Measurements from ENCODE around the gene DGKZ. TPM values are rescaled to one million over a fixed set of nuclear protein-coding genes. Genes with fewer than 3 reads are reported as not detected.
A peak's percentile ranks its signal among the peaks of the same experiment; 100 is the strongest.

The DGKZ gene
- total and polyA plus RNA-seq, 4 donors: 4.6 to 24.3 (median 14.4) TPM

DNA sequence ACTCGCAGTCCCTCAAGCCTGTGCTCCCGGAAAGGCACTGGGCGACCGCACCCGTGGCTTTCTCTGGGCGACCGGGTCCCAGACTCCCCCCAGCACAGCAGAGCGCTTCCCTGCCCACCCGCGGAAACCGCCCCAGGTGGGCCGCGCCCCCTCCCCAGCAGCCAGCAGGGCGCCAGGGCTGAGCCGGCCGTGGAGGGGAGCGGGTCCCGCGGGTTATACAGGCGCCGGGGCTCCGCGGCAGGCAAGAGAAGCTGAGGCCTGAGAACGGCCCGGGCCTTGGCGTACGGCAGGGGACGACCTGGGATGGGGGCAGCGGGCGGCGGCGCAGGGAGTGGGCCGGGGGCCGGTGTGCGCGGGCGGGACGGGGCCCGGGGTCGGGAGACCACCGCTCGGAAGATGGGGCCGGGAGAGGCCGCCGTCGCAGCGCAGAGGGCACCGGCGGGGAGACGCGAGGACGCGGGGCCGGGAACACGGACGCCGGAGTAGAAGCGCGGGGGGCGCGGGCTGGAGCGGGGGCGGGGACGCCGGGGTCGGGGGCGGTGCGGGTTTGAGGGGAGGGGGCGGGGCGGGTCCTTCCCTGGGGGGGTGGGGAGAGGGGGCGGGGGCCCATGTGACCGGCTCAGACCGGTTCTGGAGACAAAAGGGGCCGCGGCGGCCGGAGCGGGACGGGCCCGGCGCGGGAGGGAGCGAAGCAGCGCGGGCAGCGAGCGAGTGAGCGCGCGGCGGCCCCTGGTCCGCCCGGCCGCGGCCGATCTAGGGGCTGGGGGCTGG lies 34.0 kb downstream of the DGKZ start, which contains the start of gene MDK:
MDK (plus strand) TSS at position 622 of the 771 bp plus-strand sequence. CDS start 389 bp downstream, outside the sequence.
- Histone ChIP-seq H3K27me3 (ENCODE audit: control insufficient read depth in 4 of 4, insufficient read depth in 4 of 4, low read length in 3 of 4) (no peaks in the 10 kb centered on the region), H3K27ac (ENCODE audit: low read depth in 1 of 2, low read length in 2 of 2) (peak within 1 kb of the TSS in 1 of 2 donors; percentile 63), H3K9me3 (ENCODE audit: control insufficient read depth in 4 of 4, low read length in 3 of 4) (no peaks in the 10 kb centered on the region), H3K4me1 (ENCODE audit: control insufficient read depth in 4 of 4, insufficient read depth in 4 of 4, low read length in 3 of 4) (peaks cover 4 to 13% (median 6%) of the 10 kb centered on the region in 4 donors), H3K36me3 (ENCODE audit: control insufficient read depth in 4 of 4, insufficient read depth in 3 of 4, low read depth in 1 of 4, low read length in 3 of 4) (peaks cover 0 to 17% (median 3%) of the 10 kb centered on the region in 4 donors), H3K4me3 (ENCODE audit: low read depth in 1 of 3, low read length in 3 of 3) (peak within 1 kb of the TSS; percentile 30 to 78 (median 76)), H3K9ac (ENCODE audit: low read depth in 1 of 2, low read length in 2 of 2) (peak within 1 kb of the TSS in 1 of 2 donors; percentile 83)
- no peak for DNase-seq (ENCODE audit: low spot score)
- TF ChIP-seq GABPA (IDR thresholded peaks at IDR 0.05 in 1 of 2, conservative IDR thresholded peaks at IDR 0.05 in 1 of 2) (no peak), NR2F2 (IDR thresholded peaks at IDR 0.05) (no peak), FOXA2 (IDR thresholded peaks at IDR 0.05) (no peak), HNF4A (conservative IDR thresholded peaks at IDR 0.05) (no peak), SP1 (IDR thresholded peaks at IDR 0.05) (no peak)
- TF ChIP-seq, protein P1, sequence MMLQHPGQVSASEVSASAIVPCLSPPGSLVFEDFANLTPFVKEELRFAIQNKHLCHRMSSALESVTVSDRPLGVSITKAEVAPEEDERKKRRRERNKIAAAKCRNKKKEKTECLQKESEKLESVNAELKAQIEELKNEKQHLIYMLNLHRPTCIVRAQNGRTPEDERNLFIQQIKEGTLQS (IDR thresholded peaks at IDR 0.05): no peak
- 1% methylated on average over 96 of the region's 96 CpGs for WGBS

DNA sequence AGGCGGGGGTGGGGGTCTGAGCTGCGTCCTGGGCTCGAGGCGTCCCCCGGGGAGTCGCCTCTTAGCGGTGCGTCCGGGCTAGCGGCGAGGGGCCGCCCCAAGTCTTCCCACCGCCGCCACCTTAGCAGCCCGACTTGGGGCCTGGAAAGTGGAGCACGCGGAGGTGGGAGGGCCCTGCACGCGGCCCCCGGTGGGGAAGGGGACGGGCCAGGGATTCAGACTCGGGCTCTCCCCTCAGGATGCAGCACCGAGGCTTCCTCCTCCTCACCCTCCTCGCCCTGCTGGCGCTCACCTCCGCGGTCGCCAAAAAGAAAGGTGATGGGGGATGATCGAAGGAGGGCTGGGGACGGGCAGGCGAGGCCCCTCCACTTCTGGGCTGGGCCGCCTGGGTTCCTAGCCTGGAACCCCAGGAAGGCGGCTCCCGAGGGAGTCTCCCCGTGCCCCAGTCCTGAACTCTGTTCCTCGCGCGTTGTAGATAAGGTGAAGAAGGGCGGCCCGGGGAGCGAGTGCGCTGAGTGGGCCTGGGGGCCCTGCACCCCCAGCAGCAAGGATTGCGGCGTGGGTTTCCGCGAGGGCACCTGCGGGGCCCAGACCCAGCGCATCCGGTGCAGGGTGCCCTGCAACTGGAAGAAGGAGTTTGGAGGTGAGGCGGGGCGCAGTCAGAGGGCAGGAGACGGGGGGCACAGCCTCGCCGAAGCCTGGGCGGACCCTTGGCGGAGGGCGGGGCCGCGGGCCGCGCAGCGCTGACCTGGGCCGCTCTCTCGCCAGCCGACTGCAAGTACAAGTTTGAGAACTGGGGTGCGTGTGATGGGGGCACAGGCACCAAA lies 34.8 kb downstream of the DGKZ start:
- Histone ChIP-seq H3K4me1 (ENCODE audit: control insufficient read depth in 4 of 4, insufficient read depth in 4 of 4, low read length in 3 of 4) (peaks cover 4 to 13% (median 6%) of the 10 kb centered on the region in 4 donors), H3K4me3 (ENCODE audit: low read depth in 1 of 3, low read length in 3 of 3) (peak overlapping the region in 2 of 3 donors; percentile 22 to 78), H3K9ac (ENCODE audit: low read depth in 1 of 2, low read length in 2 of 2) (no peak overlapping the region), H3K36me3 (ENCODE audit: control insufficient read depth in 4 of 4, insufficient read depth in 3 of 4, low read depth in 1 of 4, low read length in 3 of 4) (peaks cover 0 to 11% (median 0%) of the 10 kb centered on the region in 4 donors), H3K9me3 (ENCODE audit: control insufficient read depth in 4 of 4, low read length in 3 of 4) (no peaks in the 10 kb centered on the region), H3K27ac (ENCODE audit: low read depth in 1 of 2, low read length in 2 of 2) (no peak overlapping the region), H3K27me3 (ENCODE audit: control insufficient read depth in 4 of 4, insufficient read depth in 4 of 4, low read length in 3 of 4) (no peaks in the 10 kb centered on the region)
- TF ChIP-seq HNF4A (conservative IDR thresholded peaks at IDR 0.05): no peak
- no peak for TF ChIP-seq HNF4G (IDR thresholded peaks at IDR 0.05)
- TF ChIP-seq EGR1 (IDR thresholded peaks at IDR 0.05; ENCODE audit: low read depth in 2 of 2): no peak
- TF ChIP-seq, protein P2, sequence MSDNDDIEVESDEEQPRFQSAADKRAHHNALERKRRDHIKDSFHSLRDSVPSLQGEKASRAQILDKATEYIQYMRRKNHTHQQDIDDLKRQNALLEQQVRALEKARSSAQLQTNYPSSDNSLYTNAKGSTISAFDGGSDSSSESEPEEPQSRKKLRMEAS (IDR thresholded peaks at IDR 0.05): no peak
- TF ChIP-seq, protein P3, sequence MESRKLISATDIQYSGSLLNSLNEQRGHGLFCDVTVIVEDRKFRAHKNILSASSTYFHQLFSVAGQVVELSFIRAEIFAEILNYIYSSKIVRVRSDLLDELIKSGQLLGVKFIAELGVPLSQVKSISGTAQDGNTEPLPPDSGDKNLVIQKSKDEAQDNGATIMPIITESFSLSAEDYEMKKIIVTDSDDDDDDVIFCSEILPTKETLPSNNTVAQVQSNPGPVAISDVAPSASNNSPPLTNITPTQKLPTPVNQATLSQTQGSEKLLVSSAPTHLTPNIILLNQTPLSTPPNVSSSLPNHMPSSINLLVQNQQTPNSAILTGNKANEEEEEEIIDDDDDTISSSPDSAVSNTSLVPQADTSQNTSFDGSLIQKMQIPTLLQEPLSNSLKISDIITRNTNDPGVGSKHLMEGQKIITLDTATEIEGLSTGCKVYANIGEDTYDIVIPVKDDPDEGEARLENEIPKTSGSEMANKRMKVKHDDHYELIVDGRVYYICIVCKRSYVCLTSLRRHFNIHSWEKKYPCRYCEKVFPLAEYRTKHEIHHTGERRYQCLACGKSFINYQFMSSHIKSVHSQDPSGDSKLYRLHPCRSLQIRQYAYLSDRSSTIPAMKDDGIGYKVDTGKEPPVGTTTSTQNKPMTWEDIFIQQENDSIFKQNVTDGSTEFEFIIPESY (IDR thresholded peaks at IDR 0.05): no peak
- no peak for TF ChIP-seq YY1 (IDR thresholded peaks at IDR 0.05)
- no peak for TF ChIP-seq FOXA2 (IDR thresholded peaks at IDR 0.05)
- TF ChIP-seq NR2F2 (IDR thresholded peaks at IDR 0.05): no peak
- 7% methylated on average over 66 of the region's 66 CpGs for WGBS
- no peak for DNase-seq (ENCODE audit: low spot score)

Measured in liver (tissue), 9 donors.